NCI-H2029 (cell line): ENCODE results near the gene OR2L13.
"Not testable (repeated sequence)": the region's sequence is repeated elsewhere in the genome, so short reads cannot be mapped to it uniquely, and the experiment has no call there.

Experiments used
- DNase-seq: peaks from one replicate; lab custom pipeline; 2025; lab: John Stamatoyannopoulos, UW

OR2L13 gene

GRCh38 chr1:248094884-248095283 is at the start of gene OR2L13:
Gene OR2L13 (plus strand): TSS chr1:248095184. CDS start chr1:248099376, 4,192 bp downstream.
- no peak for DNase-seq

- no peak for DNase-seq
Measured at GRCh38 chr1:248045209-248045608, 49.8 kb upstream of the OR2L13 start.

GRCh38 chr1:248046536-248046935 is 48.4 kb upstream of the OR2L13 start, which contains the start of gene OR2L3:
Gene OR2L3 (plus strand): TSS chr1:248046836. CDS start chr1:248060682, 13,846 bp downstream.
- no peak for DNase-seq

GRCh38 chr1:248047008-248047407 is 48.0 kb upstream of the OR2L13 start:
- no peak for DNase-seq

GRCh38 chr1:248054671-248055070 is 40.3 kb upstream of the OR2L13 start:
- DNase-seq, result no peak

GRCh38 chr1:248055261-248055660 is 39.7 kb upstream of the OR2L13 start:
- no peak for DNase-seq

GRCh38 chr1:248065071-248065470 is 29.9 kb upstream of the OR2L13 start:
- DNase-seq, result no peak

- DNase-seq, result no peak
Measured at GRCh38 chr1:248065604-248066003, 29.4 kb upstream of the OR2L13 start.

- not testable (repeated sequence) for DNase-seq
Measured at GRCh38 chr1:248083864-248084263, 11.1 kb upstream of the OR2L13 start.

- no peak for DNase-seq
Measured at GRCh38 chr1:248098529-248098928, 3.5 kb downstream of the OR2L13 start.

GRCh38 chr1:248102847-248103246 is 7.9 kb downstream of the OR2L13 start:
- no peak for DNase-seq

- no peak for DNase-seq
Measured at GRCh38 chr1:248111157-248111556, 16.2 kb downstream of the OR2L13 start.

GRCh38 chr1:248114890-248115289 is 19.9 kb downstream of the OR2L13 start:
- no peak for DNase-seq

GRCh38 chr1:248127653-248128052 is 32.7 kb downstream of the OR2L13 start:
- no peak for DNase-seq

- DNase-seq, result no peak
Measured at GRCh38 chr1:248136811-248137210, 41.8 kb downstream of the OR2L13 start.

GRCh38 chr1:248140846-248141245 is 45.9 kb downstream of the OR2L13 start:
- DNase-seq, result no peak

- DNase-seq, result no peak
Measured at GRCh38 chr1:248143311-248143710, 48.3 kb downstream of the OR2L13 start.

- DNase-seq, result no peak
Measured at GRCh38 chr1:248144513-248145198, 49.7 kb downstream of the OR2L13 start, which contains the start of gene OR2M5. Gene OR2M5 (plus strand): TSS chr1:248145148. CDS start chr1:248145148, 0 bp downstream.
